Loucy (cell line): ENCODE results near the gene FMO3.

Experiments
- H2AFZ ChIP-seq: fragments of 200-600 bp; sonication (generic); 2 replicates; pipeline ENCODE4 v1.6.0; 2016; ENCODE audit warnings: antibody characterized with exemption, mild to moderate bottlenecking, low read length, moderate library complexity
- H3F3A ChIP-seq: fragments of 200-600 bp; 2 replicates; pipeline ENCODE4 v1.6.0; 2016; ENCODE audit warnings: antibody characterized with exemption, low read depth, mild to moderate bottlenecking
- H3K27me3 ChIP-seq: fragments of 200-600 bp; sonication (generic); 2 replicates; pipeline ENCODE4 v1.6.1; 2014; ENCODE audit warnings: low read length, mild to moderate bottlenecking; ENCODE audit not compliant: insufficient read depth, poor library complexity, severe bottlenecking
- H3K36me3 ChIP-seq: fragments of 200-600 bp; sonication (generic); 2 replicates; pipeline ENCODE4 v1.6.1; 2016; ENCODE audit warnings: low read length; ENCODE audit not compliant: insufficient read depth
- H3K4me1 ChIP-seq: fragments of 200-600 bp; sonication (generic); 2 replicates; pipeline ENCODE4 v1.5.1; 2014; ENCODE audit warnings: low read length, mild to moderate bottlenecking; ENCODE audit not compliant: insufficient read depth, poor library complexity, severe bottlenecking
- H3K4me2 ChIP-seq: fragments of 200-600 bp; sonication (generic); 2 replicates; pipeline ENCODE4 v1.6.0; 2014; ENCODE audit warnings: antibody characterized with exemption, low read length, low read depth, mild to moderate bottlenecking; ENCODE audit not compliant: poor library complexity, severe bottlenecking
- H3K4me3 ChIP-seq: fragments of 200-600 bp; sonication (generic); 2 replicates; pipeline ENCODE4 v1.5.1; 2014; ENCODE audit warnings: low read length, mild to moderate bottlenecking, mixed read lengths; ENCODE audit not compliant: poor library complexity, severe bottlenecking
- H3K79me2 ChIP-seq: fragments of 200-600 bp; sonication (generic); 2 replicates; pipeline ENCODE4 v1.6.1; 2014; ENCODE audit warnings: low read length; ENCODE audit not compliant: insufficient read depth
- H3K9ac ChIP-seq: fragments of 200-600 bp; sonication (generic); 2 replicates; pipeline ENCODE4 v1.6.0; 2014; ENCODE audit warnings: mild to moderate bottlenecking, low read depth, low read length, moderate library complexity; ENCODE audit not compliant: poor library complexity, severe bottlenecking
- H3K9me2 ChIP-seq: fragments of 200-600 bp; sonication (generic); replicated peaks from 2 replicates; pipeline ENCODE4 v1.6.1; 2016; ENCODE audit warnings: low read depth, low read length, mixed read lengths
- H3K9me3 ChIP-seq: fragments of 200-600 bp; sonication (generic); 2 replicates; pipeline ENCODE4 v1.6.1; 2014; ENCODE audit warnings: mild to moderate bottlenecking, antibody characterized with exemption, low read length, low read depth; ENCODE audit not compliant: insufficient read depth
- H4K20me1 ChIP-seq: fragments of 200-600 bp; sonication (generic); 2 replicates; pipeline ENCODE4 v1.6.0; 2014; ENCODE audit warnings: antibody characterized with exemption, low read length, mild to moderate bottlenecking; ENCODE audit not compliant: insufficient read depth, poor library complexity, severe bottlenecking
- EZH2phosphoT487 ChIP-seq: fragments of 200-600 bp; IDR thresholded peaks from 2 replicates; pipeline ENCODE4 v1.6.1; 2018; ENCODE audit warnings: antibody characterized with exemption, mild to moderate bottlenecking, moderate library complexity, borderline replicate concordance
- TF ChIP-seq, protein P1 (sequence below): fragments of 200-600 bp; sonication (generic); conservative IDR thresholded peaks from 2 replicates; pipeline ENCODE4 v1.5.1; 2014; ENCODE audit warnings: mild to moderate bottlenecking, antibody characterized with exemption, low read length

FMO3 gene

DNA sequence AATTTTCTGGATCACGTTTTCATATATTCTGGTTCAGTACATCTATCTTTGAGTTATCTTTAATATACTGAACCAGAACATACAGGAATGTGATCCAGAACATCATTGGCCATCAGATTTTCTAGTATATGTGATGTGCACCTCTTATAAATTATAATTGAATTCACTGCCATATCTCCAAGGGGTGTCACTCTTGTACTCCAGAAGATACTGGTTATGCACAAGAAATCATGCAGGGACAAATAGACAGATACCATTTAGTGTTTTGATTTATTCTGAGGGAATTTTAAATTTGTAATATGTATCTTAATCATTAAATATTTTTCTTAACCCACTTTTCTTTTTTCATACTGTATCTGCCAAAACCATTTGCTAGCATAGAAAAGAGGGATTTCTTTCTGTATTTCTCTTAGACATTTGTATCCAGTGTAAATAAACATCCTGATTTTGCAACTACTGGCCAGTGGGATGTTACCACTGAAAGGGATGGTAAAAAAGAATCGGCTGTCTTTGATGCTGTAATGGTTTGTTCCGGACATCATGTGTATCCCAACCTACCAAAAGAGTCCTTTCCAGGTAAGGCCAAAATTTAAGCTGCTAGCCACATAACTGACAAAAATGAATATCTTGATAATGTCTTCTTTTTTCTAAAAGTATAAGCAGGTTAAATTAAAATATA, 16.7 kb downstream of the FMO3 start:
- Histone ChIP-seq H4K20me1 (no peaks in the 10 kb centered on the region), H3K4me3 (no peak overlapping the region)
- TF ChIP-seq, protein P1, sequence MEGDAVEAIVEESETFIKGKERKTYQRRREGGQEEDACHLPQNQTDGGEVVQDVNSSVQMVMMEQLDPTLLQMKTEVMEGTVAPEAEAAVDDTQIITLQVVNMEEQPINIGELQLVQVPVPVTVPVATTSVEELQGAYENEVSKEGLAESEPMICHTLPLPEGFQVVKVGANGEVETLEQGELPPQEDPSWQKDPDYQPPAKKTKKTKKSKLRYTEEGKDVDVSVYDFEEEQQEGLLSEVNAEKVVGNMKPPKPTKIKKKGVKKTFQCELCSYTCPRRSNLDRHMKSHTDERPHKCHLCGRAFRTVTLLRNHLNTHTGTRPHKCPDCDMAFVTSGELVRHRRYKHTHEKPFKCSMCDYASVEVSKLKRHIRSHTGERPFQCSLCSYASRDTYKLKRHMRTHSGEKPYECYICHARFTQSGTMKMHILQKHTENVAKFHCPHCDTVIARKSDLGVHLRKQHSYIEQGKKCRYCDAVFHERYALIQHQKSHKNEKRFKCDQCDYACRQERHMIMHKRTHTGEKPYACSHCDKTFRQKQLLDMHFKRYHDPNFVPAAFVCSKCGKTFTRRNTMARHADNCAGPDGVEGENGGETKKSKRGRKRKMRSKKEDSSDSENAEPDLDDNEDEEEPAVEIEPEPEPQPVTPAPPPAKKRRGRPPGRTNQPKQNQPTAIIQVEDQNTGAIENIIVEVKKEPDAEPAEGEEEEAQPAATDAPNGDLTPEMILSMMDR: no peak
- TF ChIP-seq EZH2phosphoT487: no peak

GRCh38 chr1:171107969-171108368, 17.3 kb downstream of the FMO3 start:
- no peaks in the 10 kb centered on the region for H4K20me1 ChIP-seq
- H3K79me2 ChIP-seq: no peaks in the 10 kb centered on the region
- H3K9me2 ChIP-seq: no peaks in the 10 kb centered on the region
- no peaks in the 10 kb centered on the region for H3K36me3 ChIP-seq
- TF ChIP-seq EZH2phosphoT487: no peak
- TF ChIP-seq, protein P1: no peak
- H3K4me1 ChIP-seq: no peaks in the 10 kb centered on the region
- no peaks in the 10 kb centered on the region for H3K27me3 ChIP-seq
- no peak overlapping the region for H2AFZ ChIP-seq
- H3K9ac ChIP-seq: no peak overlapping the region
- no peaks in the 10 kb centered on the region for H3F3A ChIP-seq
- H3K4me2 ChIP-seq: no peak overlapping the region
- H3K4me3 ChIP-seq: no peak overlapping the region
- no peaks in the 10 kb centered on the region for H3K9me3 ChIP-seq

More for the DNA sequence above, 16.7 kb downstream of the FMO3 start:
- Histone ChIP-seq H3K4me2 (no peak overlapping the region), H3K36me3 (no peaks in the 10 kb centered on the region), H3K9ac (no peak overlapping the region), H3K79me2 (no peaks in the 10 kb centered on the region), H3K9me2 (no peaks in the 10 kb centered on the region), H3K9me3 (no peaks in the 10 kb centered on the region), H3K4me1 (no peaks in the 10 kb centered on the region), H3K27me3 (no peaks in the 10 kb centered on the region), H3F3A (no peaks in the 10 kb centered on the region), H2AFZ (no peak overlapping the region)

GRCh38 chr1:171109966-171110365, 19.3 kb downstream of the FMO3 start:
- H3F3A ChIP-seq: no peaks in the 10 kb centered on the region
- no peaks in the 10 kb centered on the region for H3K79me2 ChIP-seq
- no peaks in the 10 kb centered on the region for H3K27me3 ChIP-seq
- no peaks in the 10 kb centered on the region for H3K9me3 ChIP-seq
- no peak overlapping the region for H3K9ac ChIP-seq
- no peak overlapping the region for H3K4me2 ChIP-seq
- H3K4me3 ChIP-seq: no peak overlapping the region
- no peaks in the 10 kb centered on the region for H3K9me2 ChIP-seq
- H3K36me3 ChIP-seq: no peaks in the 10 kb centered on the region
- no peaks in the 10 kb centered on the region for H4K20me1 ChIP-seq
- H3K4me1 ChIP-seq: no peaks in the 10 kb centered on the region
- TF ChIP-seq, protein P1: no peak
- TF ChIP-seq EZH2phosphoT487: no peak
- no peak overlapping the region for H2AFZ ChIP-seq
